ENCODE data around the gene TMEM163.

- TF ChIP-seq, protein P1, sequence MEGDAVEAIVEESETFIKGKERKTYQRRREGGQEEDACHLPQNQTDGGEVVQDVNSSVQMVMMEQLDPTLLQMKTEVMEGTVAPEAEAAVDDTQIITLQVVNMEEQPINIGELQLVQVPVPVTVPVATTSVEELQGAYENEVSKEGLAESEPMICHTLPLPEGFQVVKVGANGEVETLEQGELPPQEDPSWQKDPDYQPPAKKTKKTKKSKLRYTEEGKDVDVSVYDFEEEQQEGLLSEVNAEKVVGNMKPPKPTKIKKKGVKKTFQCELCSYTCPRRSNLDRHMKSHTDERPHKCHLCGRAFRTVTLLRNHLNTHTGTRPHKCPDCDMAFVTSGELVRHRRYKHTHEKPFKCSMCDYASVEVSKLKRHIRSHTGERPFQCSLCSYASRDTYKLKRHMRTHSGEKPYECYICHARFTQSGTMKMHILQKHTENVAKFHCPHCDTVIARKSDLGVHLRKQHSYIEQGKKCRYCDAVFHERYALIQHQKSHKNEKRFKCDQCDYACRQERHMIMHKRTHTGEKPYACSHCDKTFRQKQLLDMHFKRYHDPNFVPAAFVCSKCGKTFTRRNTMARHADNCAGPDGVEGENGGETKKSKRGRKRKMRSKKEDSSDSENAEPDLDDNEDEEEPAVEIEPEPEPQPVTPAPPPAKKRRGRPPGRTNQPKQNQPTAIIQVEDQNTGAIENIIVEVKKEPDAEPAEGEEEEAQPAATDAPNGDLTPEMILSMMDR (IDR thresholded peaks at IDR 0.05), result no peak
- no peak for TF ChIP-seq POLR2A (IDR thresholded peaks at IDR 0.05)
These were observed 248.1 kb downstream of the TMEM163 start for GRCh38 chr2:134470561-134471168.
